HFFc6 (cell line): ENCODE data around the gene SLC22A25. TPM values are rescaled to one million over a fixed set of nuclear protein-coding genes. Genes with fewer than 3 reads are reported as not detected.
A peak's percentile ranks its signal among the peaks of the same experiment; 100 is the strongest.

Source experiments
- DNase-seq: peaks from one replicate; pipeline ENCODE4 v3.0.0-alpha.2; 2018
- H3K27ac Mint-ChIP-seq: 2 replicates; pipeline ENCODE4 v1.8.0; 2020; ENCODE audit warnings: mild to moderate bottlenecking, mixed read lengths
- H3K27me3 Mint-ChIP-seq: 2 replicates; pipeline ENCODE4 v1.8.0; 2021; ENCODE audit warnings: mild to moderate bottlenecking, moderate library complexity, mixed read lengths; ENCODE audit not compliant: insufficient read depth
- H3K36me3 Mint-ChIP-seq: 2 replicates; pipeline ENCODE4 v1.8.0; 2021; ENCODE audit warnings: low read depth, mixed read lengths
- H3K4me1 Mint-ChIP-seq: 2 replicates; pipeline ENCODE4 v1.8.0; 2020; ENCODE audit warnings: low read depth, mixed read lengths
- H3K4me3 Mint-ChIP-seq: 2 replicates; pipeline ENCODE4 v1.8.0; 2020; ENCODE audit warnings: mild to moderate bottlenecking, moderate library complexity, mixed read lengths
- H3K9me3 Mint-ChIP-seq: 2 replicates; pipeline ENCODE4 v1.8.0; 2020; ENCODE audit warnings: mild to moderate bottlenecking, mixed read lengths
- total RNA-seq, 6 experiments: library from RNA; stranded (reverse); fragmentation: NEBNext Ultra II Directional; extraction: Animal tissue kit (Norgen Biotek cat#: 25700); gene quantifications; 2 replicates in 1 of 6; 3 replicates in 5 of 6; pipeline ENCODE4 v1.2.3, GENCODE V29; 2021
- TF ChIP-seq, protein P1 (sequence below): fragments of 200-600 bp; sonication (generic); IDR thresholded peaks from 2 replicates; pipeline ENCODE4 v1.5.0; 2021; ENCODE audit warnings: antibody characterized with exemption, mild to moderate bottlenecking

SLC22A25 gene
- total RNA-seq, 6 experiments from 2014 or later = not detected

- Mint-ChIP-seq H3K4me3 (no peak overlapping the region), H3K9me3 (peaks cover 8% of the 10 kb centered on the region; the same call in 1 of the 2 replicates), H3K36me3 (no peaks in the 10 kb centered on the region), H3K27ac (no peak overlapping the region), H3K4me1 (no peaks in the 10 kb centered on the region), H3K27me3 (no peaks in the 10 kb centered on the region)
- TF ChIP-seq, protein P1, sequence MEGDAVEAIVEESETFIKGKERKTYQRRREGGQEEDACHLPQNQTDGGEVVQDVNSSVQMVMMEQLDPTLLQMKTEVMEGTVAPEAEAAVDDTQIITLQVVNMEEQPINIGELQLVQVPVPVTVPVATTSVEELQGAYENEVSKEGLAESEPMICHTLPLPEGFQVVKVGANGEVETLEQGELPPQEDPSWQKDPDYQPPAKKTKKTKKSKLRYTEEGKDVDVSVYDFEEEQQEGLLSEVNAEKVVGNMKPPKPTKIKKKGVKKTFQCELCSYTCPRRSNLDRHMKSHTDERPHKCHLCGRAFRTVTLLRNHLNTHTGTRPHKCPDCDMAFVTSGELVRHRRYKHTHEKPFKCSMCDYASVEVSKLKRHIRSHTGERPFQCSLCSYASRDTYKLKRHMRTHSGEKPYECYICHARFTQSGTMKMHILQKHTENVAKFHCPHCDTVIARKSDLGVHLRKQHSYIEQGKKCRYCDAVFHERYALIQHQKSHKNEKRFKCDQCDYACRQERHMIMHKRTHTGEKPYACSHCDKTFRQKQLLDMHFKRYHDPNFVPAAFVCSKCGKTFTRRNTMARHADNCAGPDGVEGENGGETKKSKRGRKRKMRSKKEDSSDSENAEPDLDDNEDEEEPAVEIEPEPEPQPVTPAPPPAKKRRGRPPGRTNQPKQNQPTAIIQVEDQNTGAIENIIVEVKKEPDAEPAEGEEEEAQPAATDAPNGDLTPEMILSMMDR = no peak
- no peak for DNase-seq
Observed at GRCh38 chr11:63229815-63230214, 13.6 kb downstream of the SLC22A25 start.

DNA sequence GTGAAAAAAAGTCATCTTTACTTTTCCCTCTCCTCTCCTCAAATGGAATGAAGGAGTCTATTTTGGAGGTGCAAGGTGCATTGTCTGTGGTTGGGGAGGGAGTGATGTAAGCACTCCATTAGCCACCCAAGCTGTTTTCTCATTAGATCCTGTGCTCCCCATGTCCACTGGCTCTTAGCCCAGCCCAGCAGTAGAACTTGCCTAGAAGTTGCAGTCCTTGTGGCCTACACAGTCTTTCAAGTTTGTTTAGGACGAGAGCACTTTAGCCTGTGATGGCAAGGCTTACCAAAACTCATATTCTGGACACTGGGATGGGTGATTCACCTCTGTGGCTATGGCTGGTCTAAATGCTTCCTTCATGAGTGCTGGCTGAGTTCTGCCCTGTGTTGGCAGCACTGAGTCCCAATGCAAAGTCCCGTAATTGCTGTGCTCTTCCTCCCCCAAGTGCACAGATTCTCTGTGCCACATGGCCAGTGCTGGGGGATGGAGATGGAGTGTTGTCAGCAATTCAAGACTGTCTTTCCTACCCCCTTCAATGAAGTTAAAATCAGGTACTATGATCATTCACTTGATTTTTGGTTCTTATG lies 15.8 kb downstream of the SLC22A25 start:
- TF ChIP-seq, protein P1 = no peak
- H3K36me3 Mint-ChIP-seq = no peaks in the 10 kb centered on the region
- no peak overlapping the region for H3K4me3 Mint-ChIP-seq
- H3K4me1 Mint-ChIP-seq = no peaks in the 10 kb centered on the region
- peaks cover 5% of the 10 kb centered on the region; the same call in 1 of the 2 replicates for H3K9me3 Mint-ChIP-seq
- no peak for DNase-seq
- no peak overlapping the region for H3K27ac Mint-ChIP-seq
- H3K27me3 Mint-ChIP-seq = no peaks in the 10 kb centered on the region

GRCh38 chr11:63226488-63227114 lies 16.8 kb downstream of the SLC22A25 start:
- DNase-seq = no peak
- Mint-ChIP-seq H3K27ac (no peak overlapping the region), H3K36me3 (no peaks in the 10 kb centered on the region), H3K4me1 (no peaks in the 10 kb centered on the region), H3K4me3 (no peak overlapping the region), H3K9me3 (peaks cover 5% of the 10 kb centered on the region; the same call in 1 of the 2 replicates), H3K27me3 (no peaks in the 10 kb centered on the region)
- TF ChIP-seq, protein P1 = no peak

- DNase-seq = no peak
- peaks cover 13% of the 10 kb centered on the region; the same call in 1 of the 2 replicates for H3K27me3 Mint-ChIP-seq
- H3K9me3 Mint-ChIP-seq = no peaks in the 10 kb centered on the region
- H3K27ac Mint-ChIP-seq = no peak overlapping the region
- no peaks in the 10 kb centered on the region for H3K4me1 Mint-ChIP-seq
- no peak overlapping the region for H3K4me3 Mint-ChIP-seq
- TF ChIP-seq, protein P1 = no peak
- no peaks in the 10 kb centered on the region for H3K36me3 Mint-ChIP-seq
Observed at GRCh38 chr11:63214093-63214492, 29.3 kb downstream of the SLC22A25 start.

GRCh38 chr11:63212742-63213141 lies 30.7 kb downstream of the SLC22A25 start:
- peak; percentile 22 for DNase-seq
- Mint-ChIP-seq H3K36me3 (no peaks in the 10 kb centered on the region), H3K4me1 (no peaks in the 10 kb centered on the region), H3K27ac (no peak overlapping the region), H3K4me3 (no peak overlapping the region), H3K9me3 (no peaks in the 10 kb centered on the region), H3K27me3 (peaks cover 15% of the 10 kb centered on the region; the same call in 1 of the 2 replicates)
- TF ChIP-seq, protein P1 = peak; percentile 84
